OCI-LY3 (cell line): Measurements from ENCODE around the gene CACNA1B.

ENCODE experiments used
- H2AFZ ChIP-seq: fragments of 200-600, 300-600 bp; shearing (Covaris generic); 2 replicates; pipeline ENCODE4 v1.6.0; 2014; ENCODE audit warnings: antibody characterized with exemption, low read depth, low read length
- H3K27ac ChIP-seq: fragments of 200-600, 300-600 bp; sonication (generic); 2 replicates; pipeline ENCODE4 v1.5.1; 2014; ENCODE audit warnings: mild to moderate bottlenecking, low read length, moderate library complexity, mixed read lengths
- H3K27me3 ChIP-seq: fragments of 200-600, 300-600 bp; sonication (generic); 2 replicates; pipeline ENCODE4 v1.6.1; 2014; ENCODE audit warnings: low read depth, low read length, mixed read lengths
- H3K36me3 ChIP-seq: fragments of 200-600, 300-600 bp; sonication (generic); replicated peaks from 2 replicates; pipeline ENCODE3; 2014; ENCODE audit warnings: low read depth, low read length, mixed read lengths
- H3K4me1 ChIP-seq: fragments of 300-600, 200-600 bp; sonication (generic); 2 replicates; pipeline ENCODE4 v1.6.1; 2014; ENCODE audit warnings: low read length, mixed read lengths
- H3K4me2 ChIP-seq: fragments of 200-600, 300-600 bp; sonication (generic); 2 replicates; pipeline ENCODE4 v1.6.1; 2014; ENCODE audit warnings: low read length, mixed read lengths
- H3K4me3 ChIP-seq: fragments of 300-600, 200-600 bp; sonication (generic); 2 replicates; pipeline ENCODE4 v1.5.1; 2014; ENCODE audit warnings: antibody characterized with exemption, mild to moderate bottlenecking, low read length, moderate library complexity
- H3K79me2 ChIP-seq: fragments of 300-600, 200-600 bp; shearing (Covaris generic); 2 replicates; pipeline ENCODE4 v1.6.1; 2014; ENCODE audit warnings: mild to moderate bottlenecking, low read length, mixed read lengths
- H3K9ac ChIP-seq: fragments of 300-600, 200-600 bp; shearing (Covaris generic); 2 replicates; pipeline ENCODE4 v1.6.0; 2014; ENCODE audit warnings: mild to moderate bottlenecking, low read length, moderate library complexity
- H3K9me3 ChIP-seq: fragments of 200-600, 300-600 bp; shearing (Covaris generic); 2 replicates; pipeline ENCODE4 v1.6.1; 2014; ENCODE audit warnings: low read length, mixed read lengths; ENCODE audit not compliant: insufficient read depth
- H4K20me1 ChIP-seq: fragments of 200-600, 300-600 bp; sonication (generic); 2 replicates; pipeline ENCODE4 v1.6.1; 2016; ENCODE audit warnings: low read length, mixed read lengths; ENCODE audit not compliant: insufficient read depth
- CTCF ChIP-seq: fragments of 200-600, 300-600 bp; sonication (generic); IDR thresholded peaks from 2 replicates; pipeline ENCODE4 v1.5.1; 2014; ENCODE audit warnings: antibody characterized with exemption, low read length, low read depth
- EZH2phosphoT487 ChIP-seq: fragments of 200-600 bp; shearing (Covaris generic); IDR thresholded peaks from 2 replicates; pipeline ENCODE4 v1.6.1; 2018; ENCODE audit warnings: antibody characterized with exemption, mixed run types, low read depth

The CACNA1B gene

GRCh38 chr9:138094028-138094427 is 216.4 kb downstream of the CACNA1B start:
- no peak overlapping the region for H3K4me3 ChIP-seq
- H3K9me3 ChIP-seq: no peaks in the 10 kb centered on the region
- H3K79me2 ChIP-seq: no peaks in the 10 kb centered on the region
- H3K27me3 ChIP-seq: no peaks in the 10 kb centered on the region
- H2AFZ ChIP-seq: no peak overlapping the region
- H3K27ac ChIP-seq: no peak overlapping the region
- peaks cover 20% of the 10 kb centered on the region for H4K20me1 ChIP-seq
- no peak for TF ChIP-seq EZH2phosphoT487
- no peak for TF ChIP-seq CTCF
- no peaks in the 10 kb centered on the region for H3K4me1 ChIP-seq
- no peak overlapping the region for H3K4me2 ChIP-seq
- peaks cover 37% of the 10 kb centered on the region for H3K36me3 ChIP-seq
- H3K9ac ChIP-seq: no peak overlapping the region

GRCh38 chr9:138095813-138096518 is 218.4 kb downstream of the CACNA1B start:
- peaks cover 32% of the 10 kb centered on the region for H4K20me1 ChIP-seq

DNA sequence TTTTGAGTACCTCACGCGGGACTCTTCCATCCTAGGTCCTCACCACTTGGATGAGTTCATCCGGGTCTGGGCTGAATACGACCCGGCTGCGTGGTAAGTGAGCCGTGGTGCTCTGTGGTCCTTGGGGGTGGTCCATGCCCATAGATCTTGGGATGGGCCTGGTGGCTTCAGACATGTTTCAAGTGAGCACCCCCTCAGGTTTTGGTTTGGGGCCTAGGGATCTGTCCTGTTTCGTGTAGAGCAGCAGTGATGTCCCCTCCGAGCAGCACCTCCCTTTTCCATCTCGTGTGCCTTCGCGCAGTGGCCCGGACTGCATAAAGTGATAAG is 218.9 kb downstream of the CACNA1B start:
- TF ChIP-seq CTCF (no peak), EZH2phosphoT487 (no peak)
- H3K9me3 ChIP-seq: no peaks in the 10 kb centered on the region
- H3K36me3 ChIP-seq: peaks cover 49% of the 10 kb centered on the region

More at GRCh38 chr9:138095813-138096518, 218.4 kb downstream of the CACNA1B start:
- H3K9me3 ChIP-seq: no peaks in the 10 kb centered on the region
- no peak overlapping the region for H3K9ac ChIP-seq
- no peaks in the 10 kb centered on the region for H3K79me2 ChIP-seq
- no peak overlapping the region for H3K4me2 ChIP-seq
- TF ChIP-seq CTCF: no peak
- no peak for TF ChIP-seq EZH2phosphoT487
- peaks cover 47% of the 10 kb centered on the region for H3K36me3 ChIP-seq
- no peaks in the 10 kb centered on the region for H3K27me3 ChIP-seq
- no peak overlapping the region for H3K27ac ChIP-seq
- no peaks in the 10 kb centered on the region for H3K4me1 ChIP-seq
- H2AFZ ChIP-seq: no peak overlapping the region
- no peak overlapping the region for H3K4me3 ChIP-seq

DNA sequence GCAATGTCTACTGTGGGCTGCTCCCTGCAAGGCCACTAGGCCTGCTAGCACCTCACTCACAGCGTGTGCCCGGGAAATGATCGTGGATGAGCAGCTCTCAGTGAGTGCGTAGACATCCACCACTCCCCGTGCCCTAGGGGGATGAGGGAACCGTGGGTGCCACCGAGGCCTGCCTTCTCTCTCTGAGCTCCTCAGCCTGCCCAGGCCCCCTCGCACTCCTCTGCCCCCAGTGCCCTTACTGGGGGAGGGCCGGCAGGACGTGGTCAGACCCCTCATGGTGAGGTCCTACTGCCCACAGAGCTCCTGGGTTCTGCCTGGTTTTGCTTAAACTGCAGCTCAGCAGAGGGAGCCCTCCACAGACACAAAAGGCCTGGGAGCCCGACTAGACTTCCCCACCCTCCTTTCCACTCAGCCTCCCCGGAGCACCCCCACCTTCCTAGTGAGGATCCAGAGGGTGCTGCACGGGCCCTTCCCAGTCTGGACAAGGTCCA is 220.0 kb downstream of the CACNA1B start:
- Histone ChIP-seq H3K27ac (no peak overlapping the region), H3K4me2 (no peak overlapping the region), H3K27me3 (no peaks in the 10 kb centered on the region), H2AFZ (no peak overlapping the region), H3K36me3 (peaks cover 49% of the 10 kb centered on the region), H3K79me2 (no peaks in the 10 kb centered on the region), H4K20me1 (peaks cover 35% of the 10 kb centered on the region), H3K4me1 (no peaks in the 10 kb centered on the region), H3K4me3 (no peak overlapping the region), H3K9ac (no peak overlapping the region), H3K9me3 (no peaks in the 10 kb centered on the region)
- no peak for TF ChIP-seq CTCF
- TF ChIP-seq EZH2phosphoT487: no peak

More for the DNA sequence above, 218.9 kb downstream of the CACNA1B start:
- Histone ChIP-seq H4K20me1 (peaks cover 35% of the 10 kb centered on the region), H3K27me3 (no peaks in the 10 kb centered on the region), H3K27ac (no peak overlapping the region), H3K4me1 (no peaks in the 10 kb centered on the region), H3K4me3 (no peak overlapping the region), H3K9ac (no peak overlapping the region), H3K79me2 (no peaks in the 10 kb centered on the region), H3K4me2 (no peak overlapping the region), H2AFZ (no peak overlapping the region)
